ENCODE measurements around the gene LDB3.

Gene LDB3

GRCh38 chr10:86646532-86646931 lies 21.8 kb upstream of the LDB3 start:
- no peak for ATAC-seq (replicated peaks)
- DNase-seq = no peak
- Mint-ChIP-seq H3K9me3 (peaks cover 0 to 4% of the 10 kb centered on the region in 2 donors), H3K27ac (no peak overlapping the region), H3K27me3 (peaks cover 3 to 26% of the 10 kb centered on the region in 2 donors), H3K36me3 (no peaks in the 10 kb centered on the region), H3K4me3 (no peak overlapping the region), H3K4me1 (peaks cover 0 to 8% of the 10 kb centered on the region in 2 donors)

- DNase-seq (no peak), ATAC-seq (replicated peaks) (no peak)
- Mint-ChIP-seq H3K27ac (no peak overlapping the region), H3K27me3 (peaks cover 7 to 26% of the 10 kb centered on the region in 2 donors), H3K4me1 (peaks cover 0 to 8% of the 10 kb centered on the region in 2 donors), H3K4me3 (no peak overlapping the region), H3K9me3 (no peaks in the 10 kb centered on the region), H3K36me3 (no peaks in the 10 kb centered on the region)
Observed at GRCh38 chr10:86646933-86647332, 21.4 kb upstream of the LDB3 start.

DNA sequence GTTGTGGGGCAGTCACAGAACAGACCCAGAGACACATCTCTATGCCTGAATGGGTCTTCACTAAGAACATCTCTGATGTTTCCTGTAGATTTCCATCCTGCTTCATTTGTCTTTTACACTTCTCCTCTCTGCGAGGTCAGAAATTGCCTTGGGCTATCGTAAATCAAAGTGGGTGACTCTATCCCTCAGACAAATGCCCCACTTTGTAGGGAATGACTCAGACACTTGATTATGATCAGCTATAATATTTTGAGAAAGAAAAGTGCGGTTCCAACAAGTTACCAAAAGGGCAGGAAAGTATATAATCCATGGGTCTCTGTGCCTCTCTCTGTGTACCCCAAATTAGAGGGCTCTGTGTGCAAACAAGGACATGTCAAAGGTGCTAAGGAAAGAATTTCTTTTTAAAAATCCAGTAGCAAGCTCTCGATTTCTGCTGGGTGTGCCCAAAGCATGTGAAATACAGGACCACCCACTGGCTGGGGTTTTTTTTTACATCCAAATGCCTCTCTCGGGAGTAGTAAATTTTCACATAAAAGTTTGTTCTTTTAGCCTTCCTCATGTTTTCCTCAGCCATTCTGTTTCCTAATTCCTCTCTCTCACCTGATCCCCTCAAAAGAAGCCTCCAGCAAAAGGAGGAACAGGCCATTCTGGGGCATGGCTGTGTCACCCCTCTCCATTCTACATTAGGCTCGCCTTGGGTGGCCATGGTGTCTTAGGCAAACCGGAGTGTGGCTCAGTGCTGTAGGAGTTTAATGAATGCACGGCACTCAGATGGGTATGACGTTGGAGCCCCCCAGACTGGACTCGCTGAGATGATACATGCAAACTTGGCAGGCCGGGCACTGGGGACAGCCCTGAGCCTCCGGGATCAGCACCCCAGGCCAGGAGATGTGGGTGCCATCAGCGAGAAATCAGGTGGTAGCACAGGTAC lies 20.3 kb upstream of the LDB3 start:
- no peak for ATAC-seq (replicated peaks)
- Mint-ChIP-seq H3K4me3 (no peak overlapping the region), H3K36me3 (no peaks in the 10 kb centered on the region), H3K9me3 (no peaks in the 10 kb centered on the region), H3K4me1 (peaks cover 0 to 8% of the 10 kb centered on the region in 2 donors), H3K27ac (no peak overlapping the region), H3K27me3 (peaks cover 7 to 29% of the 10 kb centered on the region in 2 donors)
- no peak for DNase-seq

DNA sequence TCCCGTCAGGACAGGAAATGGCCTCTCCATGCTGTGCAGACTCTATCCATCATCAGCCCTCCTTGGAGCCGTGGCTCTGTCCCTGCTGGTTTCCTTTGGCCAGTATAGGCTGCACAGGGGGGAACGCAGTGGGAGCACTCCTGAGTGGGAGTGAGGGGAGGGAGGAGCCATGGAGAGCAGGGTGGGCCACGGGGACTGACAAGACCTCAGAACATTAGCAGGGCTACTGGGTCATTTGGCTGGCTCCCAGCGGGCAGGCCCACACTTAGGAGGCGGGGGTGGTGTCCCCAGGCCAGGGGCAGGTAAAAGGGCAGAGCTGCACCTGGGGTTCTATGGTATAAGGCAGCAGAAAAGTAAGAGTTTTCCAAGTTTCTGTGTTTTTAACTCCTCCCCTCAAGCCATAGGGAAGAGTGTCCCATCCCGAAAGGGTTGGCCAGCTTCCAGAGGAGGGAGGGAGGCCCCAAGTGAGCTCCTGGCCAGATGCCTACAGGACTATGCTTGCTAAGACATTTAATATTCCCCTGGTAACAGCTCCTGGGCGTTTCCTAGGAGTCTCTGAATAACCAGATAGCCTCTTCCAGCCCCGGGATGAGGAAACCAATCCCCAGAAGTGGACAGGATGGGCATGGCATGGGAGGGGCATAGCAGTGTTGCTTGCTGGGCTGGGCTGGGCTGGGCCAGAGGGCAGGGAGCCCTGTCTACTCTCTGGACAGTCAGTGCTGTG lies 19.4 kb upstream of the LDB3 start:
- Mint-ChIP-seq H3K4me3 (no peak overlapping the region), H3K27ac (no peak overlapping the region), H3K27me3 (peaks cover 7 to 29% of the 10 kb centered on the region in 2 donors), H3K36me3 (no peaks in the 10 kb centered on the region), H3K4me1 (no peaks in the 10 kb centered on the region), H3K9me3 (no peaks in the 10 kb centered on the region)
- no peak for DNase-seq
- no peak for ATAC-seq (replicated peaks)

- no peak for ATAC-seq (replicated peaks)
- no peaks in the 10 kb centered on the region for H3K36me3 Mint-ChIP-seq
- no peak for DNase-seq
- H3K27me3 Mint-ChIP-seq = peaks cover 7 to 29% of the 10 kb centered on the region in 2 donors
- no peaks in the 10 kb centered on the region for H3K9me3 Mint-ChIP-seq
- H3K4me3 Mint-ChIP-seq = no peak overlapping the region
- H3K27ac Mint-ChIP-seq = no peak overlapping the region
- H3K4me1 Mint-ChIP-seq = no peaks in the 10 kb centered on the region
Observed at GRCh38 chr10:86649471-86650150, 18.7 kb upstream of the LDB3 start.

DNA sequence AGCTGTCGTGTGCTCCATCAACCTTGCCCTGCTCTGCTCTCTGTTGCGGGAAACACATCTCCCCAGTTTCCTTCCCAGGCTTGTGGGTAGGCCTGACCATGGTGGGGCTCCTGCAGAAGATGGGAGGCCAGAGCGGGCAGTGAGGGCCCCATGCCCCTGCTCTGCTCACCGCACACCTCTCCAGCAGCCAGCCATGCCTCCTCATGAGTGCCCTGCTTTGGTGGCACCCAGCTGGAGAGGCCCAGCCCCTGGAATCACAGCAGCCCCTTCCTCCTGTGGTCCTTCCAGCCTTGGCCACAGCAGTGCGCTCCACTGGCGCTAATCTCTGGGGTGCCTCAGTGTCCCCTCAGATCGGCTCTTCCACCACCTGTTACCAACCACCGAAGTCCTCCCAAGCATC lies 18.2 kb upstream of the LDB3 start:
- H3K27me3 Mint-ChIP-seq = peaks cover 7 to 29% of the 10 kb centered on the region in 2 donors
- H3K4me3 Mint-ChIP-seq = no peak overlapping the region
- H3K9me3 Mint-ChIP-seq = no peaks in the 10 kb centered on the region
- no peak for DNase-seq
- ATAC-seq (replicated peaks) = no peak
- no peaks in the 10 kb centered on the region for H3K36me3 Mint-ChIP-seq
- no peaks in the 10 kb centered on the region for H3K4me1 Mint-ChIP-seq
- H3K27ac Mint-ChIP-seq = no peak overlapping the region

DNA sequence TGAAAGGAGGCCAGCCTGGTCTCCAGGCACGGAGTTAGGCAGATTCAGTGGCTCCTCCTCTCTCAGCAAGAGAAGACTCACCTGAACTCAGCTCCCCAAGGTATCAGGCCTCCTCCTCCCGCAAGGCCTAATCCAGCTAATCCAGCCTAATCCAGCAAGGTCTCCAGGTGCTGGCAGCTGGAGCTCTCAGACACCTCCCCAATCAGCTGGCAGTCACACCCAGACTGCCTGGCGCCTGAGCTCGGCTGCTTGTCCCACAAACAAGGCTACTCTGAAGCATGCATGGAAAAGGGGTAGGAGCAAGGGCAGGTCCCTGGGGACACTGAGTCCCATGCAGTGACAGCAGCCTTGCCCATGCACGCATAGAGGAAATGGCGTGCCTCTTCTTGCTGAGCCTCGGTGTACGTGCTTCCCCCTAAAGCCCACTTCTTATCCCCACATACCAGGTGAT lies 17.3 kb upstream of the LDB3 start:
- Mint-ChIP-seq H3K4me3 (no peak overlapping the region), H3K36me3 (no peaks in the 10 kb centered on the region), H3K27ac (no peak overlapping the region), H3K4me1 (no peaks in the 10 kb centered on the region), H3K27me3 (peaks cover 7 to 29% of the 10 kb centered on the region in 2 donors), H3K9me3 (no peaks in the 10 kb centered on the region)
- ATAC-seq (replicated peaks) = no peak
- no peak for DNase-seq

DNA sequence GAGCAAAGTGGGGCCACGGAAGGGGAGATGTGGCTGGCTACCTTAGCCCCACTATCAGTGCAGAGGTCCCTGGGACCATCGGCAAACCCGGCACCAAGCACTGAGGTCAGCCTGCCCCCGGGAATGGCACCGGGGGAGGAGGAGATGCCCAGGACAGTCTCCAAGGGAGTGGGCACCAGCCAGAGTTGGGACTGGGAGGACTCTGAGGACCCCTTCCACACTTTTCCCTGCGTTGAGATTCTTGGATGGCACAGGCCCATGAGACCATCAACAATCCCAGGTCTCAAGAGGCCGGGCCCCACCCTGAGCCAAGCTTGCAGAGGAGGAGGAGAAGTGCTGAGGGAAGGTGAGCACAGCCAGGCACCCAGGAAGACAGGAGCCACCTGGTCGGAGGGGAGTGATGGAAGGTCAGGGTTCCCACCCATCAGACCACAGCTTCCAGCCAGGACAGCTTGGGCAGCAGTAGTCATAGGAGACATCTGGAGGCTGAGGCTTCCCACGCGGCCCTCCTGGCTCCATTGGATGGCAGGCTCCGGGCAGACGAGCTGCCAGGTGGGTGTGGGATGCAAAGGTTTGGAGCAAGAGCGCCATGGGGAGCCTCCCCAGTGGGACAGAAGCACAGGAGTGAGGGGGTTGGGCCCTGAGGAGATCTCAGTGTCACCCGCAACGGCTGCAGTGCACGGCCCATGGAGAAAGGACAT lies 16.5 kb upstream of the LDB3 start:
- Mint-ChIP-seq H3K36me3 (no peaks in the 10 kb centered on the region), H3K27ac (no peak overlapping the region), H3K27me3 (peaks cover 7 to 29% of the 10 kb centered on the region in 2 donors), H3K9me3 (no peaks in the 10 kb centered on the region), H3K4me1 (no peaks in the 10 kb centered on the region), H3K4me3 (no peak overlapping the region)
- DNase-seq (no peak), ATAC-seq (replicated peaks) (no peak)

DNA sequence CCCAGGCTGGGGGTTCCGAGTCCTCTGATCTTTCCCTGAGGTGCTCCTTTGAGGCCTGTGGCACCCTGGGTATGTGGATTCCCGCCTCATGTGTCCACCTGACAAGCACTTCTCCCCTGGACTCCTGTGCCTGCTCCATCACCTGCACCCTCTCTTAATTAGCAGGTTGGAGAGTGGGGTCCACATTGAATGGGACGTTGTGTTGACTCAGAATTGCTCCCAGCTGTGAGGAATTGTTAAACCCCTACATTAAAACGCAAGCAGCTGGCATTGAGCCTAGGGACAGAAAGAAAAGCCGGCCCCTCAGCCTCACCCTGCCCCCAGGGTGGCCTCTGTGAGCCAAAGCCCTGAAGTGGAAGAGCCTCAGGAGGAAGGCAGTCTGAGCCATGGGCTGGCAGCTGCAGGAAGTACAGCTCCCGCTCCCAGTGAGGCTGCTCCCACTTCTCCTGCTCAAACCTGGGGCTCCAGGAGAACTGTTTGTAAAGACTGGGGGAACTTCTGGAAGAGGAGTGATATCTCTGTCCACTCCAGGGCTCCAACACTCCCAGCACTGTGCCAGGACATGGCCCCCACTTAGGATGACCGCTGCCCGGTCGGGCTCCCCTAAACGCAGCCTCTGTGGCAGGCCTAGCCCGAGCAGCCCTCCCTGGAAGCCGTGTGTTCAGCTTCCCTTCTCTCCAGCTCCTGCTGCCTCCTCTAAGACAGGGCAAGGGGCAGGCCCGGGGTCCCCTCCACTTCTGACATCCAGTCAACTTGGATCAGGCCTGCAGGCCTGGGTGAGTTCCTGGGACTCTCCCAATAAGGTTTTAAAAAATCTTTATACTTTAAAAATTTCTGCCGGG lies 15.7 kb upstream of the LDB3 start:
- H3K27me3 Mint-ChIP-seq = peaks cover 13 to 37% of the 10 kb centered on the region in 2 donors
- no peaks in the 10 kb centered on the region for H3K4me1 Mint-ChIP-seq
- no peak overlapping the region for H3K27ac Mint-ChIP-seq
- H3K36me3 Mint-ChIP-seq = no peaks in the 10 kb centered on the region
- ATAC-seq (replicated peaks) (no peak), DNase-seq (no peak)
- H3K9me3 Mint-ChIP-seq = no peaks in the 10 kb centered on the region
- no peak overlapping the region for H3K4me3 Mint-ChIP-seq

DNA sequence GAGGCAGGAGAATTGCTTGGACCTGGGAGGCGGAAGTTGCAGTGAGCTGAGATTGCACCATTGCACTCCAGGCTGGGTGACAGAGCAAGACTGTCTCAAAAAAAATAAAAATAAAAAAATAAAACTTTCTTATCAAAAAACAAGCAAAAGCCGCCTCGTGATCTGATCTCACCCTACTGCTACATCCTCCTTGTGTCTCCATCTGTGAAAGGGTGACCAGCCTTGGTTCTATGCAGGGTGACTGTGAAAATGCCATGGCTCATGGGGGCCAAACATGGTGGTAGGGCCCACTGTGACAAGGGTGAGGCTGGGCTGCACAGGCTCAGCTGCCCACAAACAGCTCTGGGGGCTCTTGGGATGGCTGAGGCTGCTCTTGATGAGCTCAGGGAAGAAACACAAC lies 14.9 kb upstream of the LDB3 start:
- no peaks in the 10 kb centered on the region for H3K9me3 Mint-ChIP-seq
- DNase-seq (no peak), ATAC-seq (replicated peaks) (no peak)
- H3K4me3 Mint-ChIP-seq = no peak overlapping the region
- no peak overlapping the region for H3K27ac Mint-ChIP-seq
- peaks cover 13 to 37% of the 10 kb centered on the region in 2 donors for H3K27me3 Mint-ChIP-seq
- H3K36me3 Mint-ChIP-seq = no peaks in the 10 kb centered on the region
- H3K4me1 Mint-ChIP-seq = no peaks in the 10 kb centered on the region

- Mint-ChIP-seq H3K9me3 (no peaks in the 10 kb centered on the region), H3K4me1 (no peaks in the 10 kb centered on the region), H3K27ac (no peak overlapping the region), H3K4me3 (no peak overlapping the region), H3K36me3 (no peaks in the 10 kb centered on the region), H3K27me3 (peaks cover 13 to 32% of the 10 kb centered on the region in 2 donors)
- ATAC-seq (replicated peaks) (no peak), DNase-seq (no peak)
Observed at GRCh38 chr10:86653987-86654386, 14.3 kb upstream of the LDB3 start.

DNA sequence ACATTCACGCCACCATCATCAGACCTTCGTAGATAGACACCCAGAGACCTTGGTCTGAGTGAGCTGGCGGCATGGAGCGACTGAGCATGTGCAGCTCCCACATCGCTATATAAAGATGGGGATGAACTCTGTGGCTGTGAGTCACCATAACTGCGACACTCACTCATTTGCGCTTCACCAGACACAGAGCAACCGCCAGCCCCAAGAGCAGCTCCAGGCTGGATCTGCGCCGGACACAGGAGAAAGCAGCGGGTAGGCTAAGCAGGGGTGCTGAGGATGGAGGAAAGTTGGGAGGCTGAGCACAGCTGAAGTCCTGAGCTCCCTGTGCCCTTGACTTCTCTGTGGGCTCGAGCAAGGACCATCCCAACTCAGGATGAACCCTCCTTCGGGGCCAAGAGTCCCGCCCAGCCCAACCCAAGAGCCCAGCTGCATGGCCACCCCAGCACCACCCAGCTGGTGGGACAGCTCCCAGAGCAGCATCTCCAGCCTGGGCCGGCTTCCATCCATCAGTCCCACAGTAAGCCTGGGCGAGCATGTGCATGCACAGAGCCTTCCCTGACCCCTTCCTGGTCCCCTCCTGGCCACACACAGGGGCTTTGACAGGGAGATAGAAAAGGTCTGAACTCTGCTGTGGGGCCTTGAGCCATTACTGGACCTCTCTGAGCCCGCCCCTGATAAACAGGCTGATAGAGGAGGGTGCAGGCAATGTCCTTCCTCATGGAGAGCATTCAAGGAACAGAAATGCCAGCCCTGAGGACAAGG lies 13.7 kb upstream of the LDB3 start, which contains the start of gene OPN4:
TSS of gene OPN4 (plus strand) at position 137 of the 762 bp plus-strand sequence. CDS start at position 374, 237 bp downstream.
- H3K9me3 Mint-ChIP-seq = no peaks in the 10 kb centered on the region
- DNase-seq (no peak), ATAC-seq (replicated peaks) (no peak)
- no peak within 1 kb of the TSS for H3K4me3 Mint-ChIP-seq
- no peaks in the 10 kb centered on the region for H3K36me3 Mint-ChIP-seq
- H3K27me3 Mint-ChIP-seq = peaks cover 18 to 38% of the 10 kb centered on the region in 2 donors
- no peaks in the 10 kb centered on the region for H3K4me1 Mint-ChIP-seq
- H3K27ac Mint-ChIP-seq = no peak within 1 kb of the TSS

GRCh38 chr10:86655173-86655540 lies 13.2 kb upstream of the LDB3 start:
- DNase-seq = no peak
- Mint-ChIP-seq H3K4me1 (no peaks in the 10 kb centered on the region), H3K9me3 (no peaks in the 10 kb centered on the region), H3K4me3 (no peak overlapping the region), H3K27me3 (peaks cover 18 to 37% of the 10 kb centered on the region in 2 donors), H3K36me3 (no peaks in the 10 kb centered on the region), H3K27ac (no peak overlapping the region)
- ATAC-seq (replicated peaks) = no peak
